ENCODE results near the gene BRSK2.

BRSK2 gene

DNA sequence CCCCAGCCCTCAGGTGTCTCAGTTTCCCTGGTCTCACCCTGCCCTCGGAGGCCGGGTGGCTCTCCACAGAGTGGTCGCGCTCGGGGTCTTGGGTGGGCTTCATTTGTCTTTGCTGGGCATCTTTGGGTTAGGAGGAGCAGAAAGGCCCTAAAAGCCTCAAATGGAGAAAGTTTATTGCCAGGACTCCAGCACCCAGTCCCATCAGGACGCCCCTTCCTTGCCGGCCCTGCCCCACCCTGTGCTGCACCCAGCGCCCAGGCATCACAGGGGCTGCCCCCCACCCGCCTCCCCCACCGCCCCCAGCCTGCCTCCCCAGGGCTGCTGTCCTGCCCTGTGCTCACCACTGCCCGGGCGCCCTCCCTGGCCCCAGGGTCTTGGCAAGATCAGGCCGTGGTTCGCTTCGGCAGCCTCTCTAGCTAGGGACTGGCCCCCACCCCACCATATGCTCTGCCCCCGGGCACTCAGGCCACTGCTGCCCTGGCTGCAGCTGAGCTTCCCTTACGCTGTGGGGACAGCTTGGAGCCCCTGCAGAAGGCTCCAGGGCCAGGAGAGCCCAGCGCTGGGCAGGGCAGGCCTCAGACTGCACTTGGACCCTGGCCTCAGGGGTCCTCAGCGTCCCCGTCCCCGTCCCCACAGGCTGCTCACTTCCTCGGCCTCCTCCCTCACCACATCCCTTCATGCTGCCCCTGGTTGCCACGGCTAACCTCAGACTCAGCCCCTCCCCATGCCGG is 65.5 kb downstream of the BRSK2 start:
- DNase-seq: no peak

DNA sequence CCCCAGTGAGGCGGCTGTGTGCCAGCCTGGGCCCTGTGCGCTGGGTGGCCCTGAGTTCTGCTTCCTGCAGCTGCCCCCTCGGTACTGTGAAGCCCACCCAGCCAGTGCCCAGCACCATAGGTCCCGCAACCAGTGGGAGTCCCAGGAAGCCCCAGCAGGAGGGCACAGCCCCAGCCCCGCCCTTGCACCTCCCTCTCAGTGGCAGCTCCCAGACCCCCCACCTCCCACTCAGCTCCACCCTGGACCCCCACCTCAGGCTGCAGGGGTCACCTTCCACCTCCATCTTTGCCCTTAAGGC is 66.0 kb downstream of the BRSK2 start:
- DNase-seq: no peak

DNA sequence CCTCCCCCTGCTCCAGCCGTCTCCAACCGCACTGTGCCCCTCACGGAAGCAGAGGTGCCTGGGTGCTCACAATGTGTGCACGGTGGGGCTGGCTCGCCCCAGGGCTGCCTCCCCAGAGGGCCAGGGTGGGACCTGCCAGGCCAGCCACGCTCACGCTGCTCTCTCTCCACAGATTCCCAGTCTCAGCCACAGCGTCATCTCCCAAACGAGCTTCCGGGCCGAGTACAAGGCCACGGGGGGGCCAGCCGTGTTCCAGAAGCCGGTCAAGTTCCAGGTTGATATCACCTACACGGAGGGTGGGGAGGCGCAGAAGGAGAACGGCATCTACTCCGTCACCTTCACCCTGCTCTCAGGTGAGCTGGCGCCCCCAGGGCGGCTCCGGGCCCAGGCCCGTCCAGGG is 66.4 kb downstream of the BRSK2 start:
- DNase-seq: no peak

DNA sequence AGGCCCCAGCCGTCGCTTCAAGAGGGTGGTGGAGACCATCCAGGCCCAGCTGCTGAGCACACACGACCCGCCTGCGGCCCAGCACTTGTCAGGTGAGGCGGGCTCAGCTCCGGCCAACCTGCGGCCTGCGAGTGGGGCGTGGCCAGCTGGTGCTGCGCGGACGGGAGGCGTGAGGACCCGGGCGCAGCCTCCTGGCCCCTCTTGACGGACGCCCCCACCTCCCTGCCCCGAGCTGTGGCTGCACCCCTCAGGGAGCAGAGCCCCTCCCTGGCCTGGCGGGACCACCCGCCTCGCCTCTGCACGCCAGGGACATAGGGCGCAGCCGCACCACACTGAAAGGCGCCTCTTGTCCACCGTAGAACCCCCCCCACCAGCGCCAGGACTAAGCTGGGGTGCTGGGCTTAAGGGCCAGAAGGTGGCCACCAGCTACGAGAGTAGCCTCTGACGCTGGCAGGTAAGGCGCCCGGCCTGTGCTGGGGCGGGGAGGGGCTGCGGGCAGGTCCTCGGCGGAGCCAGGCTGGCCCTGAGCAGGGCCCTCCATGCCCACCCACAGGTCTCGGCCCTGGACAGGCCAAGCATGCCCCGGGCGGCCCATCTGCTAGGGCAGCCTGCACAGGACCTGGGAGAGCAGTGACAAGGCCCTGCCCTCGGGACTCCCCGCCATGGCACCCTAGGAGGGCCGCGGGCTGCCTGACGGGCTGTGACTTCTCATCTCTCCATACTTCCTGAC is 67.0 kb downstream of the BRSK2 start:
- DNase-seq: no peak

DNA sequence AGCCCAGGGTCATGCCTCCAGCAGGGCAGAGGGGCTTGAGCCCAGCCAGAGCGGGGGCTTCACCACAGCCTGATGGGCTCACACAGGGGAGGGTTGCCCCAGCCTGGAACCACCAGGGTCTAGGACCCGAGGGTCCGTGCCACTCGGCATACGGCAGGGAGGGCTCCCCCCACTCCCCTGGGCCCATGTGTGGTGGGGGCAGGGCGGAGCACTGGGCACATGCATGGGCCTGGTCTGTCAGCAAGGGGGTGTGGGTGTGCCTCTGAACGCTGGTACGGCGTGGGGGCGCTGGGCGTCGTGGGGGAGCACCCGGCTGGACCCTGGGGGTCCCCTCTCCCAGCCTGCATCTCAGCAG is 67.6 kb downstream of the BRSK2 start:
- DNase-seq: no peak

DNA sequence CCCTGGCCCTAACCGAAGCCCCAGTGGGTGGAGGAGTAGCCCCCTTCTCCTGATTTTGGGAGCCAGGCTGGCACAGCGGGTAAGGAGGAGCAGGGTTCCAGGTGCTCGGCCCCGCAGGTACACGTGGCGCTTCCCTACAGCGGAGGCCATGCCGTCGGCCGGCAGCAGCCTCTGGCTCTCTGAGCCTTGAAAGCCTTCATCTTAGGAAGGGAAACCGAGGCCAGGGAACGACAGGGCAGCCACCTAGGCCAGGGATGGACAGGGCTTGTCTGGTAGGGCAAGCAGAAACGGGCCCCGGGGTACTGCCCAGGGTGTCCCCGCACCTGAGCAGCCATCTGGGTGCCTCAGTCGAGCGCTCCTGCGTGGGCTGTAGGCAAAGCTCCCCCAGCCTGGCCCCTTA is 68.1 kb downstream of the BRSK2 start:
- DNase-seq: no peak

DNA sequence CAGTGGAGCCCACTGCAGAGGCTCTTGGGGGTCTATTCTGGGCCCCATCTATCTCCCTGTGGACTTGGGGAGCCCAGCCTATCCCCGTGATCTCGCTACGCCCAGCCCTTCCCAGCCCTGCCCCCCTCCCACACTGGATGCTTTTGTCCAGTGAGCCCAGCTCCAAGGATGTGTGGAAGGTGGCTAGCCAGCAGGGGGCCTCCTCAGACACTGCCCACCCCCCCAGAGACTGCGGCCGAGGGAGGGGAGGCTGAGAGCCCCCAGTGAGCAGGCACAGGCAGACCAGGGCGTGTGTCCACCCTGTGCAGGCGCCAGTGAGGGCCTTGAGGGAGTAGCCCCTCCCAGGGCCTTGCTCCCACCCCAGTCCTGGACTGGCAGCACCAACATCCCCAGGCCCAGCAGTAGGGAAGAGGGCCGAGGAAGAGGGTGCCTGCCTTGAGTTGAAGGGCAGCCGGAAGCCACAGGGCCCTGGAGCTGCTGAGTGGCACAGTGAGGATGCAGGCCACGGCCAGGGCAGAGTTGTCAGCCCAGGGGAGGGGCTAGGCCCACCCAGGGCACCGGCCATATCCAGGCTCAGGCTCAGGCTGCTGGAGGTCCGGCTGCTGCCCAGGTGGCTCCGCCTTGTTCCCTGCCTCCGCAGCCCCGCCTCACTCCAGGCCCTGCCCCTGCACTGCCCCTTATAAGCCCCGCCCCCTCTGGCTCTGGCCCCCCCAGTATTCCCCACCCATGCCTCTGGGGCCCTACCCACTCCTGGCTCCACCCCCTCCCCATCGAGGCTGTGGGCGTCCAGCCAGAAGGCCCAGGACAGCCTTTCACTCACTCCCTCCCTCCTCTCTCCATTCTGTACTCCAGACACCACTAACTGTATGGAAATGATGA is 68.8 kb downstream of the BRSK2 start:
- DNase-seq: no peak

DNA sequence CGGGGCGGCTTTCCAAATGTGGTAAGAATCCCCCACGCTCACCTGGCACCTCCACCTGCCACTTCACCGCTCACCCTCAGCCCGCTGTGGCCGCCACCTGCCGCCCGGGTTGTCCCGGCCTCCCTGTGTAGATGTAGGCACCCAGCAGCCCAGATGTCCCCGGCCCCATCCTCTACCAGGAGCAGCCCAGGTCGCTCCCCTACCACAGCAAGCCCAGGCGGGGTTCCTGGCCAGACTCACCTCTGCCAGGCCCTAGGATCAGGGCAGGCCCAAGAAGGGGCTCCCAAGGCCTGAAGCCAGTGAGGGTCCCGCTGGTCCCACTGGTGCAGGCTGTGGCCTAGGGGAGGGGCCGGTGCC is 69.5 kb downstream of the BRSK2 start:
- no peak for DNase-seq

DNA sequence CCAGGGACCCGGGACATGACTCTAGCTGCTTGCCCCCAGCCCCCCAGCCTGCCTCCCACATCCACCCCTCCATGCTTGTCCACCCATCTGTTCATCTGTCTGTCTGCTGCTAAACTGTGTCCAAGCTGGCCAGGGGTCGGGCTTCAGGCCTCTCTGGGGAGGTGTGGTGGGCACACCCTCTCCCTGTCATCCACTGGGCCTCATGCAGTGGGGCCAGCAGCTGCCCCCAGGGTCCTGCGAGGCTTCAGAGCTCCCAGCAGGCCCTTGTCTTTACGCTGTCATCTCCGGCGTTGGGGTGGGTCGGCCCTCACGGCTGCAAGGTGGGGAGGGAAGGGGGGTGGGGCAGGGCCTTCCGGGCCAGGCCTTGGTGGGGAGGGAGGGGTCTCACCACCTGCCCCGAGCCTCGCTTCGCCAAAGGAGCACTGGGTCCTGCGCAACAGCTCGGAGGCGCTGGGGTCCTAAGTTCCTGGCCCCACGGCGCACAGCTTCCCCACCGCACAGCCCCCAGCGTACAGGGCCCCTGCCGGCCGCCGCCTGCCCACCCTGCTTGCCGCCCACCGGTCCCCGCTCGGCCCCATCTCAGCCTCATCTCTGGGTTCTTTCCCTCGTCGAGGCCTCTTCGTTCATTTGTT is 70.1 kb downstream of the BRSK2 start:
- DNase-seq: no peak

DNA sequence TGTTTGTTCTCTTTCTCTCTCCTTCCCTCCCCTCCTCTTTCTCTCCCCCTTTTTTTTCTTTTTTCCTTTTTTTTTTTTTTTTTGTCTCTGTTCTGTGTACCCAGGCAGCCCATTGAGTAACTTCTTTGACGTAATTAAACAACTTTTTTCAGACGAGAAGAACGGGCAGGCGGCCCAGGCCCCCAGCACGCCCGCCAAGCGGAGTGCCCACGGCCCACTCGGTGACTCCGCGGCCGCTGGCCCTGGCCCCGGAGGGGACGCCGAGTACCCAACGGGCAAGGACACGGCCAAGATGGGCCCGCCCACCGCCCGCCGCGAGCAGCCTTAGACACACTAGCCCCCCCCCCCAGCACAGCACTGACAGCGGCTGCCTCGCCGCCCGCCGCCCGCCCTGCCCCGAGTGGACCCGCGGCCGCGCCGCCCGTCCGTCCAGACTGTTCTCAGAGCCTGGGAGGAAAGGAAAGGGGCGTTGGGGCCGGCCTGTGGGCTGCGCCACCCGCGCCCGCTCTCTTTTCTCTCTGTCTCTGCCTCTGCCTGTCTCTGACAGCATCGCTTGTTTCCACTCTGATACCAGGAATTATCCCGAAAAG is 70.8 kb downstream of the BRSK2 start:
- DNase-seq: no peak

DNA sequence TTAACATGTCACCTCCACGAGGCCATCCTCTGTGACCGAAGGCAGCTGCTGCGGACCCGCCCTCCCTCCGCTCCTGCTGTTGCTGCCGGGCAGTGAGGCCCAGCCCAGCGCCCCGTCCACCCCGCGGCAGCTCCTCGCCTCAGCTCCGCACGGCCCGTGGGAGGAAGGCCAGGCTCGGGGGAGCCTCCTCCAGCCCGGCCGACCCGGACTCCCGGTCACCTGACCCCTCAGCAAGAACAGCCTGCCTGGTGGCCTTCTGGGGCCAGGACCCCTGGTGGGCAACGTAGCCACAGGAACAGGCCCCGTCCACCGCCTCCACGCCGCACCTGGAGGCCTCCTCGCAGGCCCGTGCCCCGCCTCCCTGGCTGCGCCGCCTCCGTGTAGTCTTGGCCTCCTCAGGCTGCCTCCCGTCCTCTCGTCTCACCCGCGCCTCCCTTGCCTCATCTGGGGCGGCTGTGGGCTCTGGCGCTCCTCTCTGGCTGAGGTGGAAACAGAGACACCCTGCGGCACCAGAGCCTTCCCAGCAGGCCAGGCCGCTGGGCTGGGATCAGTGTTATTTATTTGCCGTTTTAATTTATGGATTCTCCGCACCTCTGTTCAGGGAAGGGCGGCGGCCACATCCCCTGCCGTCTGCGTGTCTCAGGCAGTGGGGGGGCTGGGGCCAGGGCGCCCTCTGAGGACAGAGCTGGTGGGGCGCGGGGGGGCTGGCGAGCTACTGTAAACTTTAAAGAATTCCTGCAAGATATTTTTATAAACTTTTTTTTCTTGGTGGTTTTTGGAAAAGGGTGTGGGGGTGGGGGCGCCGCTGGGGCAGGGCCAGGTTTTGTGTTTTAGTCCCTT is 71.5 kb downstream of the BRSK2 start:
- no peak for DNase-seq

DNA sequence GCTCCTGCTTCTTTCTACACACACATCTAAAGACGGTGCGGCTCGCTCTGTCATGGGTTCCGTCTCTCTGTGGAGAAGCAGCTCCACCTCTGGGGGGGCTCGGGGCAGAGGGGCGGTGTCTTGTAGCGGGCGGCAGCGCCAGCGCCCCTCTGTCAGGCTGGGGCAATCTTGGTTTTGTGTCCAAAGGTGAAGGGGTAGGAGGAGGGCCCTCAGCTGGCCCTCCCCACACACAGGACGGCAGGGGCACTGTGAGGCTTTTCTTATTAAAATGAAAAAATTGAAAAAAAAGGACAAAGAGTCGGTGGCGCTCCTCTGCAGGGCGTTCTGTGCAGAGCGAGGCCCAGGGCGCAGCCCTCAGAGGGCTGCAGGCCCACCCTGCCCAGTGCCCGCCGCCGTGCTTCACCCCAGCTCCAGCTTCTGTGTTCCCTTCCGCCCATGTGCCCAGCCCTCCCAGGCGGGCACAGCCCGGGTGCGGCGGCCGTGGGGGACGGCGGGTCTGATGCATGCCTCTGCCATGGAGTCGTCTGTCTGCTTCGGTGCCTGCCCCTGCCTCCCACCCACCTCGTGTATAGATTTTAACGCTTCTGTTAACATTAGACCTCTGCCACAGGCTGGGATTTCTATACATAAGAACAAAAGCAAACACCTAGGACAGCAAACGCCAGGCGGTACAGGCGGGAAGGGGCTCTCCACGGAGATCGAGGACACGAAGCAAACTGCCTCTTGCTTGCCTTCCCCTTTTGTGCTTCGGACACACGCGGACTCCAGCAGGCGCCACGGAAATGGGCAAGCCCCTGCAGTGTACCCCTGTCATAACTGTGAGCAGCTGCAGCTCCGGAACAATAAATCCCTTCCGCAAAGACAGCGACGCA is 72.3 kb downstream of the BRSK2 start:
- no peak for DNase-seq

DNA sequence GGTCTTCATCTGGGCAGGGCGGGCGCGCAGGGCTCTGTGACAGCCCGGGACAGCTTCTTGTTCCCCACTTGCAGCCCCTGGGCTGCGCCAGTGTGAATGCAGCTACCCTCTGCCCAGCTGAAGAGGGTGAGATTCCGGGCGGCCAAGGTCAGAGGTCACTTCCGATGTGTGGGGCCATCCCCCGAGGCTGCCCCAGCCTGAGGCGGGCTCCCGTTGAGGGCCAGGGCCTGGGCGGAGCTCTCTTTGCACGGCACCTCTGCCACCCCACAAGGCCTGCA is 72.9 kb downstream of the BRSK2 start:
- DNase-seq: no peak

DNA sequence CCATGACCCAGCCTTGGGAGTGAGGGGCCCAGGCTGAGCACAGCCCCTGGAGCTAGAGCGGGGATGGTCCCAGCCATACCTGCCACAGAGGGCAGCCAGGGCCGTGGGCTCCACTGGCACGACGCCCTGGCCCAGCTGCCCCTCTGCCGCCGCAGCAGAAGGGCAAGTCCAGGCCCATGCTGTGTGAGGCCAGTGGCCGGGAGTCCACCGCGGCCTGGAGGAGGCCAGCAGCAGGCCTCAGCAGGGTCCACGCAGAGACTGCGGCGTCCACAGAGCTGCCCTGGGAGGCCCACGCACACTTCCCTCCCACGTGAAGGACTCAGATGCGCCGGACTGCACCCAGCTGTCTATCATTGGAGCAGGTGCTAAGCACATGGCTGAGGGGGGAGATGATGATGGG is 73.3 kb downstream of the BRSK2 start:
- DNase-seq: no peak

DNA sequence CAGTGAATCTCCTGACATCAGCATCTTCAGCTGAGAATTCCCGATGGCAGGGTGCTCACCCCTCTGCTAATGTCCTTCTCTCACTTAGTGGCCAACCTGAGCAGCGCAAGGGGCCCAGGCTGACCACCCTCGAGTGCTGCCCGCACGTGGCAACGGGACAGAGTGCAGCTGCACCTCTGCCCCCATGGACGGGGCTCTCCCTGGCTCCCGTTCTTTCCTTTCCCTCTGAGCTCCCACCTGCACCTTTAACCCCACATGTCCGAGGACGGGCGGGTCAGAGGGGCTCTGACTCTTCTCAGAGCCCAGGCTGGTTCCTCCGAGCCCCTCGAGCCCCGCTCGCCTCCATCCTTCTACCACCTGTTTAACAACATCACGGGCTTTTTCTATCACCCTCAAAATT is 77.0 kb downstream of the BRSK2 start:
- DNase-seq: no peak

DNA sequence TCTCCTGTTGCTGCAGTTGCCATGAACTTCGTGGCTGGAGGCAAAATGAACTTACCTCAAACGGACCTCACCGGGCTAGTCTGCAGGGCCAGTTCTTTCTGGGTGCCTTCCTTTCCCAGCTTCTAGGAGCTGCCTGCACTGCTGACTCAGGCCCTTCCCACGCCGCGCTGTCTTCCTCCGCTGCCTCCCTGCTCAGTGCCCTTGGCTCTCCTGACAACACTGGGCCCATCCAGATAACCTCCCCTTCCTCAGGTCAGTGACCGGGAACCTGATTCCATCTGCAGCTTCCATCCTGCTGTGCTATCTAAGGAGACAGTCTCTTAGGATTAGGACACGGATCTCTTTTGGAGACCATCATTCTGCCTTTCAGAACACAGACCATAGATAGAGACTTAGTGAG is 77.5 kb downstream of the BRSK2 start:
- no peak for DNase-seq

DNA sequence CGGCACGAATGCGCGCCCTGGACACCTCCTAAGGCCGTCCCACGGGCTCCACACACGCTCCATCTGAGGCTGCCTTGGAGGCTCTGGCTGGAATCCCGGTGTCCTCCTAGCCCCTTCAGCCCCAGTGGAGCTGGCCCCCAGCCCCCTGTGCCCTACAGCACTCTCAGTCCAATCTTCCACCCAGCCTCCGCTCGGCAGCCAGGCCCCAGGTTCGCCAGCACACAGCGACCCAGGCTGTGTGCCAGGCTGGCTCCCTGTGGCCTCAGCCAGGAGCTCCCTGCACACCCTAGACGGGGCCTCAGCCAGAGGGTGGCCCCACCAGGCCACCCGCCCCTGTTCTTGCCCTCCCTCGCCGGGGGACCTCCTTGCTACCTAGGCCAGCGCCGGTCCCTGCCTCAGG is 78.3 kb downstream of the BRSK2 start:
- DNase-seq: no peak

DNA sequence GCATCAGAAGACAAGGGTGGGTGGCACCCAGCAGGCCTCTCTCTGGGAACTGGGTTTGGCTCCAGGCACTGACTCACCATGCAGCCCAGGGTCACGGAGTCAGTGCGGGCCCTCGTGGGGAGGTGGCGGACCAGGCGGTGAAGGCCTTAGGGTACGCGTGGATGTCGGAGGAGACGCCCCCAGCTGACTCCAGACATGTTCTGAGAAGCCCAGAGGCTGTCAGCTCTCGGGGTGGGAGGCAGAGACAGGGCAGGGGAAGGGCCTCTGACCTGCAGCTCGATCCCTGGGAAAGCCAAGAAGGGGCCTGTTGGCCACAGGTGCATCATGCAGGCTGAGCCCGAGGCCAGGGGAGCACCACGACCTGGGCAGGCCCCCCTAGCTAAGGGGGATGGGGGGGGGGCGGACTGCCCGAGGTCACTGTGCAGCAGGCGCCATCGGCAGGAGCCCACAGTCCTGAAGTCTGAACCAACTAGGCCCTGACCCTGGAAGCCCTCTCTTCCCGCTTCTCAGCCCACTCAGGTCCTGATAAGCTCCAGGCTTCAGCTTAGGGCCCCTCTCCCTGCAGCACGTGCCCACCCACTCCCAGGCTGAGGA is 78.8 kb downstream of the BRSK2 start:
- no peak for DNase-seq

DNA sequence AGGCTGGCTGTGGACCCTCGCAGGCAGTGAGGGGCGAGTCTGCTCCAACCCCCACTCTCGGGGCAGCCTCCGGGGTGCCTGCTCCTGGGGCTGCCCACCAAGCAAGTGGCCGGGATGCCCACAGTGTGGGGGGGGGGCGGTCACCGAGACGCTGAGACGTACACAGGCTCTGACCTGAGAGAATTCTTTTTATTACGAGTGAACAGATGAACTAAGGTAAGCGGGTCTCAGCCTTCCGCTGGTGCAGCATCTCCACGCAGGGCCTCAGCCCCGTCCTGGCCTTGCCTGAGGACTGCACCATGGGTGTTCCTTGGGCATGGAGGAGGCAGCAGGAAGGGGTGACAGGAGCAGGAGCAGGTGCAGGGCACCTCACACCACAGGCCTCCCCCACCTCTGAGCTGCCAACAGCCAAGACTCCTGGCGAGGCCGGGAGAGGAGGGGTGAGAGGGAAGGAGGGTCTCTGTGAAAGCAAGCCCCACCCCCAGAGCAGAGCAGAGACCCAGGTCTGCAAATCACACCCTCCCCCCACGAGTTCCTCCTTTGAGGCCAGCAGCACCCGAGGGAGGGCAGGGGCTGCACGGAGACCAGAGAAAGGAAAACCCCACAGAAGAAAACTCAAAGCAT is 79.7 kb downstream of the BRSK2 start:
- no peak for DNase-seq

DNA sequence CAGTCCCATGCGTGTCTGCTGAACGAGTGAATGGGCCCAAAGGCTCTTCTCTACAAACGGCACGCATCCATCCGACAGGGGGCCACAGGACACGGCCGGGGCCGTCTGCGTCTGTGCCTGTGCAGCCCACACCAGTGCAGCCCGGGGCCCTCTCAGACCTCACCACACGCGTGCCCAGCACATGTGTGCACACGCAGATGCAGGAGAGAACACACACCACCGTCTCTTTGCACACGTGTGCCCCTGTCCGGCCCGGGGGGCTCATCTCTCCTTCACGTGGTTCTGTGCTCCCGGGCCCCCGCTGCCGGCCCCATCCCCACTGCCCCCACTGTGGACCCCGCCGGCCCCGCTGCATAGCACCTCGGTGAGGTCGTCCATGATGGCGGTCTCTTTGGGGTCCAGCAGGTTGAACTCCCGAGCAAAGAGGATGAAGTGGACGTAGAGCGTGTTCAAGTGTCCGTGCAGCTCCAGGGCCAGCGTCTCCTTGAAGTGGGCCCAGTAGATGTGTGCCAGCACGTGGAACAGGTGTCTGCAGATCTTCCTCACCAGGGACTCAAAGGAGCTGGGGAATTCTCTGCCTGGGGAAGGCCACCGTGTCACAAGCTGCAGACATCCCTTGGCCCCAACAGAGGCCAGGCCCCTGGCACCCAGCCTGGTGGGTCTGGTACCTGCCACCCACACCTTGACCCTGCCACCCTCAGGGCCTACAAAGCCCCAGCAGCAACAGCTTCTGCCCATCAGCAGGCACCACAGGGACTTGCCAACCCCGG is 80.4 kb downstream of the BRSK2 start:
- no peak for DNase-seq
